Uterus (tissue), 4 donors: ENCODE results near the gene DPP9. TPM values are rescaled to one million over a fixed set of nuclear protein-coding genes. Genes with fewer than 3 reads are reported as not detected.
"Not testable (repeated sequence)": the region's sequence is repeated elsewhere in the genome, so short reads cannot be mapped to it uniquely, and the experiment has no call there.

Source experiments
- DNase-seq, 2 donors: peaks; one replicate each; pipeline ENCODE4 v3.0.0-alpha.2; 2019 to 2020
- H3K27ac ChIP-seq, 2 donors: fragments of 200-600 bp; sonication (generic); 1 replicate in 1 of 2; 2 replicates in 1 of 2; pipeline ENCODE4 v1.5.1; 2016 to 2018
- H3K27me3 ChIP-seq, 2 donors: fragments of 200-600 bp; sonication (generic); one replicate each; pipeline ENCODE4 v1.5.1; 2018 to 2019; ENCODE audit warnings: control low read depth in 1 of 2
- H3K36me3 ChIP-seq, 2 donors: fragments of 200-600 bp; sonication (generic); one replicate each; pipeline ENCODE4 v1.5.1; 2019; ENCODE audit warnings: control low read depth in 1 of 2
- H3K4me1 ChIP-seq, 2 donors: fragments of 200-600 bp; sonication (generic); one replicate each; pipeline ENCODE4 v1.5.1; 2018 to 2019; ENCODE audit warnings: control low read depth in 1 of 2
- H3K4me3 ChIP-seq, 2 donors: fragments of 200-600 bp; sonication (generic); 1 replicate in 1 of 2; 2 replicates in 1 of 2; pipeline ENCODE4 v1.5.1; 2018 to 2019; ENCODE audit warnings: mild to moderate bottlenecking in 1 of 2
- H3K9me3 ChIP-seq, 2 donors: fragments of 200-600 bp; sonication (generic); one replicate each; pipeline ENCODE4 v1.5.1; 2019; ENCODE audit warnings: control low read depth in 1 of 2
- POLR2A ChIP-seq, 2 donors: fragments of 450-650 bp; IDR thresholded peaks; one replicate each; pipeline ENCODE4 v1.6.1; 2016; ENCODE audit warnings: antibody characterized with exemption in 2 of 2, mild to moderate bottlenecking in 1 of 2, moderate library complexity in 1 of 2
- intact Hi-C: fragments of 100-400 bp; cut with DNase I; formaldehyde crosslinking; loops from one replicate; pipeline ENCODE4 v1.15.1; 2023; ENCODE audit warnings: low total_unique reads
- total RNA-seq, 4 donors: library from RNA; depleted of rRNA in 3 of 4; stranded (reverse); fragments of >200 nt in 3 of 4; gene quantifications; one replicate each; pipeline versions ENCODE4 v1.1.0 to v1.2.4, GENCODE V29; 2014 to 2023
- TF ChIP-seq, protein P1 (sequence below), 4 experiments: fragments of 200-600 bp in 2 of 4; fragments of 450-650 bp in 2 of 4; sonication (generic) in 2 of 4; IDR thresholded peaks; one replicate each; pipeline ENCODE4 v1.5.1; 2016 to 2019; ENCODE audit warnings: antibody characterized with exemption in 4 of 4, mild to moderate bottlenecking in 2 of 4, moderate library complexity in 1 of 4
- donor health status: DM: yes; HTN: yes; CAD: no.

DPP9 gene
- total RNA-seq, 4 donors from 2014 or later: 17.8 to 194 (median 48.5) TPM

DNA sequence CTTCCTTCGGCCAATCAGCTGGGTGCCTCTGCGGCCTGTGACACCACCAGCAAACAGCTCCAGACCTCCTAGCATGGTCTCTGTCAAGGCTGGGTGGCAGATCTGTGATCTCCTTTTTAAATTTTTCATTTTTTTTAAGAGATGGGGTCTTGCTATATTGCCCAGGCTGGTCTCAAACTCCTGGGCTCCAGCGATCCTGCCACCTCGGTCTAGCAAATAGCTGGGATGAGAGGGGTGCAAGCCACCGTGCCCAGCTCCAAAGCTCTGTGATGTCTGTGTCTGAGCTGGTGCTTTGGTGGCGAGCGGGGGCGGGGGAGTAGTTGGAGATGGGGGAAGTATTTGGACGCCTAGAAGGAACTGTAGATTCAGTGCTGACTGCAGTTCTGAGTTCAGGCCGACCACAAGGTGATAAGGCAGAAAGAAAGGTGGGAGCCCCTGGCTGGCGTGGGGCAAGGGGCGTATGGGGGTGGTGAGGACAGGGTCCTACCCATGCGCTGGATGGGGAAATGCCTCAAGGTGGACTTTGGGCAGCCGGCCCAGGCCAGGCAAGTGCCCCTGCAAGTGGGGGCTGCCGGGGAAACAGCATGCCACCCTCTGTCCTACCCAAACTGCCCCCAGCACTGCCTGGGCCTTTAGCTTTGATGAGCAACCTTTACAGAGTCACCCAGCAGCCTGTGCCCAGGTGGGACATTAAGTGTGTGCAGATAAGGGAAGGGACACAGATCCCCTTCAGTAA, 5.5 kb downstream of the DPP9 start:
- H3K4me3 ChIP-seq: no peak overlapping the region
- no peaks in the 10 kb centered on the region for H3K36me3 ChIP-seq
- DNase-seq: no peak
- TF ChIP-seq POLR2A (IDR thresholded peaks at IDR 0.05): no peak
- TF ChIP-seq, protein P1, sequence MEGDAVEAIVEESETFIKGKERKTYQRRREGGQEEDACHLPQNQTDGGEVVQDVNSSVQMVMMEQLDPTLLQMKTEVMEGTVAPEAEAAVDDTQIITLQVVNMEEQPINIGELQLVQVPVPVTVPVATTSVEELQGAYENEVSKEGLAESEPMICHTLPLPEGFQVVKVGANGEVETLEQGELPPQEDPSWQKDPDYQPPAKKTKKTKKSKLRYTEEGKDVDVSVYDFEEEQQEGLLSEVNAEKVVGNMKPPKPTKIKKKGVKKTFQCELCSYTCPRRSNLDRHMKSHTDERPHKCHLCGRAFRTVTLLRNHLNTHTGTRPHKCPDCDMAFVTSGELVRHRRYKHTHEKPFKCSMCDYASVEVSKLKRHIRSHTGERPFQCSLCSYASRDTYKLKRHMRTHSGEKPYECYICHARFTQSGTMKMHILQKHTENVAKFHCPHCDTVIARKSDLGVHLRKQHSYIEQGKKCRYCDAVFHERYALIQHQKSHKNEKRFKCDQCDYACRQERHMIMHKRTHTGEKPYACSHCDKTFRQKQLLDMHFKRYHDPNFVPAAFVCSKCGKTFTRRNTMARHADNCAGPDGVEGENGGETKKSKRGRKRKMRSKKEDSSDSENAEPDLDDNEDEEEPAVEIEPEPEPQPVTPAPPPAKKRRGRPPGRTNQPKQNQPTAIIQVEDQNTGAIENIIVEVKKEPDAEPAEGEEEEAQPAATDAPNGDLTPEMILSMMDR (IDR thresholded peaks at IDR 0.05): no peak
- H3K27me3 ChIP-seq: no peaks in the 10 kb centered on the region
- intact Hi-C loops: no loop called here
- no peaks in the 10 kb centered on the region for H3K9me3 ChIP-seq
- no peak overlapping the region for H3K27ac ChIP-seq
- peaks cover 0 to 8% of the 10 kb centered on the region in 2 donors for H3K4me1 ChIP-seq

DNA sequence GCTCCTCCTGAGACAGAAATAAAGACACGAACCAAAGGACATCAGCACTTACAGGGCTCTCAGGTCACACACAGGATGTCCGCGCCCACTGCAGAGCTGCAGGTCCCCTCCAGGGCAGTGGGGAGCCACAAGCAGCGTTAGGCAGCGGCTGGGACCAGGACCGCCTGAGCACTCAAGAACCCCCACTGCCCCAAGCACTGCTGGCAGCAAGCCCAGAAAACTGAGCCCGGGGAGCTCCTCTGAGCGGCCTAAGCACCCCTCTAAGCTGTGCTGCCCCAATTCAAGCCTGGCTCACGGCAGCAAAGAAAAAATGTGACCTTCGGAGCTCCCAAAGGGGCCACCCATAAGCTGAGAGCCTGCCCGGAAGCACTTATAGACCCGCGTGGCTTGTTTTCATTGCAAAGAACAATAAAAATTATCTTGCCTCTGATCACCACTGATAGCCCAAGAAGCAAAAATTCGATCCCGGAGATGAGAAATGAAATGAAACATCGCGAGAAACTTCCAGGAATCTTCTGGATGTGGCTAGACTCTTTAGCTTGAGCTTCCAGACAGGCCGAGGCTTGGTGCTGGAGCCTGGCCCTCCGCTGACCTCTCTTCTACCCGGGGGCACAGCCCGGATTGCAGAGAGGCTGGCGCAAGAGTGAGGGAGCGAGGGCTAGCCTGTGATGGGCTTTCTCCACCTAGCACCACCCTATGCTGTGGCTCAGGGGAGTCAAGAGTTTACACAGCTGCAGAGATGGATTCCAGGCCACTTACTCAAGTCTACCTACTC, 6.3 kb downstream of the DPP9 start:
- H3K36me3 ChIP-seq: no peaks in the 10 kb centered on the region
- intact Hi-C loops: no loop called here
- H3K4me1 ChIP-seq: peaks cover 0 to 5% of the 10 kb centered on the region in 2 donors
- no peak for DNase-seq
- no peak overlapping the region for H3K4me3 ChIP-seq
- no peaks in the 10 kb centered on the region for H3K9me3 ChIP-seq
- H3K27ac ChIP-seq: no peak overlapping the region
- H3K27me3 ChIP-seq: no peaks in the 10 kb centered on the region
- TF ChIP-seq, protein P1 (IDR thresholded peaks at IDR 0.05): no peak
- no peak for TF ChIP-seq POLR2A (IDR thresholded peaks at IDR 0.05)

DNA sequence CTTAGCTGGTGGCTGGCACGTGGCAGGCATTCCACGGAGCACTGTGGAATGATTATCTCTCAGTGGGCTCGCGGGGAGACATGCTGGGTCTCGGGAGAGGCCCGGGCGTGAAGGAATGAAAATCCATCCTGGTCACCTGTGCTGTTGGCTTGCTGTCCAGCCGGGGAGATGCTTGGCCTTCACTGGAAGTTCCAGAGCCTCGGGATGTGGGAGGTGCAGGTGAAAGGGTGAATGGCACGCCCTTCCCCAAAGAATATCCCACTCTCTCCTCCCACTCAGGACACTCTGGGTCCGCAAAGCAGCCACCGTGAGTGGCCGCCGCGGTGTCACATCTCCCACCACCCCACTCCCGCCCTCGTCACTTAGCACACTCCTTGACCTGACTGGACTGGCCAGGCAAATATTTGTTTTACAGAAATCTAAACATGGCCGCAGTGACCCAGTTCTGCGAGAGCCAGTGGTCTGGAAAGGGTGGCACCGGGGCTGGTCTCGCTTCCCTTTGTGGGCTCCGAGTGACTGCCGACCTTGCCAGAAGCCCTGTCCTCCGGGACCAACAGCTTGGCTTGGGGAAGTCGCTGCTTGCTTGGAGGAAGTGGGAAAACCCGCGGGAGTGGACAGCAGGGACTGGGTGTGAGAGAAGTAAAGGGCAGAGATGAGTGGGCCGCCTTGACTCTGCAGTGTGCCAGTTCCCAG, 8.0 kb downstream of the DPP9 start:
- H3K4me1 ChIP-seq: no peaks in the 10 kb centered on the region
- H3K36me3 ChIP-seq: no peaks in the 10 kb centered on the region
- no peak for TF ChIP-seq POLR2A (IDR thresholded peaks at IDR 0.05)
- TF ChIP-seq, protein P1 (IDR thresholded peaks at IDR 0.05): no peak
- no peak for DNase-seq
- intact Hi-C loops: no loop called here
- H3K9me3 ChIP-seq: no peaks in the 10 kb centered on the region
- no peak overlapping the region for H3K4me3 ChIP-seq
- H3K27me3 ChIP-seq: no peaks in the 10 kb centered on the region
- H3K27ac ChIP-seq: no peak overlapping the region

DNA sequence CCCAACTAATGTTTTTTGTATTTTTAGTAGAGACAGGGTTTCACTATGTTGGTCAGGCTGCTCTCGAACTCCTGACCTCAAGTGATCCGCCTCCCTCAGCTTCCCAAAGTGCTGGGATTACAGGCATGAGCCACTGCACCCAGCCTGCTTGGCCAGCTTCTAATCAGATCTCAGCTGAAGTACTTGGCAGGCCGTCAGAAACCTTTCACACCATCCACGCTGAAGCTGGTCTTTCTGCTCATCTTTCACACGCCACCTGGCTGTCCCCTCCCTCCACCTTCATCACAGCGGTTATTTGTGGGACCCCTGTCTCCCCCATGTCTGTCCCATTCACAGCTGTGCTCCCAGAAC, 8.5 kb downstream of the DPP9 start:
- H3K4me1 ChIP-seq, H3K9me3 ChIP-seq, H3K27me3 ChIP-seq, H3K4me3 ChIP-seq, DNase-seq, H3K36me3 ChIP-seq, intact Hi-C loops, H3K27ac ChIP-seq: not testable (repeated sequence)

DNA sequence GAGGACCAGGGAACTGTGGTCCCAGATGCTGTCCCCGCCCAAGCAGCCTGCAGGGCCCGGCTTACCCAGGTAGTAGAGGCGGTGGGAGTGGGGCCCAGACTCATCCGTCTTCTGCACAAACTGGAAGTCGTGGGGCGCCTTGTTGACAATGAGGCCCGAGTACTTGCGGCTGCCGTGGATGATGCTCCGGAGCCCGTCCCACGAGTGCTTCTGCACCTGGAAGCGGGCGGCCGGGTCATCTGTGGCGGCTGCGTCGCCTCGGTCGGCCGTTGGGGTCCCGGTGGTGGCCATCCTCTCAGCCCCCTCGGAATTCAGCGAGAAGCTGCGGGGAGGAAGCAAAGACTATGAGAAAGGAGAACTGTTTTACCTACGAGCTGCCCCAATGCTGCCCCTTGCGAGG, 9.6 kb downstream of the DPP9 start:
- intact Hi-C loops: no loop called here
- Histone ChIP-seq H3K27ac (peak overlapping the region; percentile 74 to 76), H3K9me3 (no peaks in the 10 kb centered on the region), H3K27me3 (no peaks in the 10 kb centered on the region), H3K4me1 (no peaks in the 10 kb centered on the region), H3K36me3 (no peaks in the 10 kb centered on the region), H3K4me3 (no peak overlapping the region)
- DNase-seq: no peak
- TF ChIP-seq, protein P1 (IDR thresholded peaks at IDR 0.05): no peak
- TF ChIP-seq POLR2A (IDR thresholded peaks at IDR 0.05): no peak
